ENCODE measurements around the gene SOX18.

SOX18 gene

GRCh38 chr20:64051033-64051452 lies 1.6 kb upstream of the SOX18 start:
- no peak for TF ChIP-seq ZFP3 (CRISPR knock-in tag; IDR thresholded peaks at IDR 0.05)
- no peak for TF ChIP-seq POU6F1 (CRISPR knock-in tag; IDR thresholded peaks at IDR 0.05; ENCODE audit: borderline replicate concordance, low read depth)
- TF ChIP-seq TSHZ2 (CRISPR knock-in tag; IDR thresholded peaks at IDR 0.05), result no peak
- no peak for TF ChIP-seq SNAI2 (CRISPR knock-in tag; IDR thresholded peaks at IDR 0.05)
- TF ChIP-seq TCF4 (CRISPR knock-in tag; IDR thresholded peaks at IDR 0.05; ENCODE audit: borderline replicate concordance), result no peak
- no peak for TF ChIP-seq GLIS3 (CRISPR knock-in tag; IDR thresholded peaks at IDR 0.05)
- no peak for TF ChIP-seq ARNTL (CRISPR knock-in tag; IDR thresholded peaks at IDR 0.05; ENCODE audit: borderline replicate concordance, low read depth)
- TF ChIP-seq OSR1 (CRISPR knock-in tag; IDR thresholded peaks at IDR 0.05), result no peak
- ATAC-seq, result no peak

- TF ChIP-seq ISL1 (CRISPR knock-in tag; IDR thresholded peaks at IDR 0.05) (no peak), CREB5 (CRISPR knock-in tag; IDR thresholded peaks at IDR 0.05; ENCODE audit: low read depth) (no peak), ZNF70 (CRISPR knock-in tag; IDR thresholded peaks at IDR 0.05) (no peak), GLIS3 (CRISPR knock-in tag; IDR thresholded peaks at IDR 0.05) (no peak), SNAI2 (CRISPR knock-in tag; IDR thresholded peaks at IDR 0.05) (no peak), ZC3H10 (CRISPR knock-in tag; IDR thresholded peaks at IDR 0.05) (no peak), ZFP3 (CRISPR knock-in tag; IDR thresholded peaks at IDR 0.05) (no peak), PATZ1 (CRISPR knock-in tag; IDR thresholded peaks at IDR 0.05; ENCODE audit: borderline replicate concordance) (no peak), TOX (CRISPR knock-in tag; IDR thresholded peaks at IDR 0.05; ENCODE audit: borderline replicate concordance) (no peak), TCF4 (CRISPR knock-in tag; IDR thresholded peaks at IDR 0.05; ENCODE audit: borderline replicate concordance) (no peak), ESRRG (CRISPR knock-in tag; IDR thresholded peaks at IDR 0.05) (no peak), OSR1 (CRISPR knock-in tag; IDR thresholded peaks at IDR 0.05) (no peak), ZNF565 (CRISPR knock-in tag; conservative IDR thresholded peaks at IDR 0.05; ENCODE audit: low read depth) (no peak), CSDC2 (CRISPR knock-in tag; IDR thresholded peaks at IDR 0.05) (no peak), ZNF8 (CRISPR knock-in tag; IDR thresholded peaks at IDR 0.05) (no peak), ZFP30 (CRISPR knock-in tag; IDR thresholded peaks at IDR 0.05) (no peak), ARNTL (CRISPR knock-in tag; IDR thresholded peaks at IDR 0.05; ENCODE audit: borderline replicate concordance, low read depth) (no peak), BACH2 (CRISPR knock-in tag; IDR thresholded peaks at IDR 0.05; ENCODE audit: borderline replicate concordance) (no peak), POU6F1 (CRISPR knock-in tag; IDR thresholded peaks at IDR 0.05; ENCODE audit: borderline replicate concordance, low read depth) (no peak)
- no peak for ATAC-seq
These were observed 1.0 kb upstream of the SOX18 start for GRCh38 chr20:64050261-64051032.

- no peak for ATAC-seq
- no peak for TF ChIP-seq ZFP3 (CRISPR knock-in tag; IDR thresholded peaks at IDR 0.05)
- TF ChIP-seq RARB (CRISPR knock-in tag; IDR thresholded peaks at IDR 0.05), result no peak
- no peak for TF ChIP-seq ZNF70 (CRISPR knock-in tag; IDR thresholded peaks at IDR 0.05)
- TF ChIP-seq TCF4 (CRISPR knock-in tag; IDR thresholded peaks at IDR 0.05; ENCODE audit: borderline replicate concordance), result no peak
- no peak for TF ChIP-seq OSR1 (CRISPR knock-in tag; IDR thresholded peaks at IDR 0.05)
These were observed 430 bp upstream of the SOX18 start for GRCh38 chr20:64049878-64050260.
